Measurements from ENCODE around the gene ILRUN.
A peak's percentile ranks its signal among the peaks of the same experiment; 100 is the strongest.
"Not testable (repeated sequence)": the region's sequence is repeated elsewhere in the genome, so short reads cannot be mapped to it uniquely, and the experiment has no call there.

The ILRUN gene

GRCh38 chr6:34697544-34697836 is 923 bp upstream of the ILRUN start:
- DNase-seq (ENCODE audit: low read depth), result no peak

- DNase-seq (ENCODE audit: low read depth), result no peak
Measured at GRCh38 chr6:34696189-34696738, 303 bp downstream of the ILRUN start.

GRCh38 chr6:34695729-34696188 is 808 bp downstream of the ILRUN start:
- DNase-seq (ENCODE audit: low read depth), result no peak

- DNase-seq (ENCODE audit: low read depth), result no peak
Measured at GRCh38 chr6:34692280-34692679, 4.3 kb downstream of the ILRUN start.

- no peak for DNase-seq (ENCODE audit: low read depth)
Measured at GRCh38 chr6:34689742-34690141, 6.8 kb downstream of the ILRUN start.

GRCh38 chr6:34688956-34689355 is 7.6 kb downstream of the ILRUN start:
- no peak for DNase-seq (ENCODE audit: low read depth)

- no peak for DNase-seq (ENCODE audit: low read depth)
Measured at GRCh38 chr6:34684919-34685318, 11.6 kb downstream of the ILRUN start.

GRCh38 chr6:34684364-34684763 is 12.2 kb downstream of the ILRUN start:
- no peak for DNase-seq (ENCODE audit: low read depth)

- DNase-seq (ENCODE audit: low read depth), result no peak
Measured at GRCh38 chr6:34680802-34681515, 15.6 kb downstream of the ILRUN start.

GRCh38 chr6:34680313-34680712 is 16.3 kb downstream of the ILRUN start:
- DNase-seq (ENCODE audit: low read depth), result not testable (repeated sequence)

- DNase-seq (ENCODE audit: low read depth), result no peak
Measured at GRCh38 chr6:34679552-34680253, 16.9 kb downstream of the ILRUN start.

GRCh38 chr6:34676140-34676539 is 20.4 kb downstream of the ILRUN start:
- no peak for DNase-seq (ENCODE audit: low read depth)

GRCh38 chr6:34674930-34675329 is 21.6 kb downstream of the ILRUN start:
- DNase-seq (ENCODE audit: low read depth), result not testable (repeated sequence)

GRCh38 chr6:34674268-34674639 is 22.3 kb downstream of the ILRUN start:
- no peak for DNase-seq (ENCODE audit: low read depth)

- DNase-seq (ENCODE audit: low read depth), result no peak
Measured at GRCh38 chr6:34673064-34673463, 23.5 kb downstream of the ILRUN start.

- no peak for DNase-seq (ENCODE audit: low read depth)
Measured at GRCh38 chr6:34672657-34673043, 23.9 kb downstream of the ILRUN start.

GRCh38 chr6:34671801-34672656 is 24.5 kb downstream of the ILRUN start:
- DNase-seq (ENCODE audit: low read depth), result peak; percentile 69

GRCh38 chr6:34671367-34671766 is 25.2 kb downstream of the ILRUN start:
- no peak for DNase-seq (ENCODE audit: low read depth)

GRCh38 chr6:34668799-34669198 is 27.8 kb downstream of the ILRUN start:
- not testable (repeated sequence) for DNase-seq (ENCODE audit: low read depth)

GRCh38 chr6:34667481-34668238 is 28.9 kb downstream of the ILRUN start:
- no peak for DNase-seq (ENCODE audit: low read depth)

GRCh38 chr6:34665019-34665418 is 31.5 kb downstream of the ILRUN start:
- no peak for DNase-seq (ENCODE audit: low read depth)

Measured in HS-27A (cell line).